GM18907 (cell line): ENCODE data around the gene ST6GALNAC6.

Experiments used
- ATAC-seq: cut with Tn5 transposase; IDR thresholded peaks from one replicate; pipeline ENCODE4 v1.9.1; 2021; ENCODE audit warnings: mild to moderate bottlenecking, moderate library complexity; ENCODE audit not compliant: unreplicated experiment

The ST6GALNAC6 gene, protein sequence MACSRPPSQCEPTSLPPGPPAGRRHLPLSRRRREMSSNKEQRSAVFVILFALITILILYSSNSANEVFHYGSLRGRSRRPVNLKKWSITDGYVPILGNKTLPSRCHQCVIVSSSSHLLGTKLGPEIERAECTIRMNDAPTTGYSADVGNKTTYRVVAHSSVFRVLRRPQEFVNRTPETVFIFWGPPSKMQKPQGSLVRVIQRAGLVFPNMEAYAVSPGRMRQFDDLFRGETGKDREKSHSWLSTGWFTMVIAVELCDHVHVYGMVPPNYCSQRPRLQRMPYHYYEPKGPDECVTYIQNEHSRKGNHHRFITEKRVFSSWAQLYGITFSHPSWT

DNA sequence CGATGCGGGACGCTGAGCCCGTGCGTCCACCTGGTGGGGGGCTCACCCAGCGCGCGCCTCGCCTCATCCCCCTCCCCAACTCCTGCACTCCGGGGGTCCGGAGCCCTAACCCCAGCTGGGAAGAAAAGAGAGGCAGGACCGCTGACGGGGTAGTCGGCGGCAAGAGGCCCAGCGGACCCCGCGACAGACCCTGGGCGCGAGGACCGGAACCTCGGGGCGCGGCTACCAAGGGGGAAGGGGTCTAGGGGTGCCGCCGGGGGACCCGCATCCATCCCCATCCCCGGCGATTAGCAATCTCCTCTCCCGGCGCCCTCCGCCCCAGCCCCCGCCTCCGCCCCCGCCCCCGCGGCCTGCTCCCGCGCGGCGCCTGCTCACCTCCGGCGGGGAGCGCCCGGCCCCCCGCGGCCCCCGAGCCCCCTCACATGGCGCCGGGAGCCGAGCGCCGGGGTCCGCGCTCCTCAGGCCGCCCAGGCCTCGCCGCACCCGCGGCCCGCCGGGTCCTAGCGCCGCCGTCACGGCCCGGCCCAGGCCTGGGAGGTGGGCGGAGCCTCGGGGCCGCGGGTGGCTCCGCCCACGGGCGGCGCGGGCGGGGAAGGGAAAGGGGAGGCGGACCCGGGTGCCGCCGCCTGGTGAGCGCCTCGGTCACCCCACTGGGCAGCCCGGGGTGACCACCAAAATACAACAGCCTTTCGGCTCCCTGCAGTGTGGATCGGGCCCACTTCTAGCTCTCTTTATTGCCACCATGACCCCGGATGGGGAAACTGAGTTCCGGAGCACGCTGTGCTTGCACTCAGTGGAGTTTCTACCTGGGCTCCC is at the start of gene ST6GALNAC6:
ST6GALNAC6 (minus strand) TSS at position 476 of the 816 bp plus-strand sequence. CDS start 1,622 bp downstream, outside the sequence.
- ATAC-seq = peak; percentile 43

DNA sequence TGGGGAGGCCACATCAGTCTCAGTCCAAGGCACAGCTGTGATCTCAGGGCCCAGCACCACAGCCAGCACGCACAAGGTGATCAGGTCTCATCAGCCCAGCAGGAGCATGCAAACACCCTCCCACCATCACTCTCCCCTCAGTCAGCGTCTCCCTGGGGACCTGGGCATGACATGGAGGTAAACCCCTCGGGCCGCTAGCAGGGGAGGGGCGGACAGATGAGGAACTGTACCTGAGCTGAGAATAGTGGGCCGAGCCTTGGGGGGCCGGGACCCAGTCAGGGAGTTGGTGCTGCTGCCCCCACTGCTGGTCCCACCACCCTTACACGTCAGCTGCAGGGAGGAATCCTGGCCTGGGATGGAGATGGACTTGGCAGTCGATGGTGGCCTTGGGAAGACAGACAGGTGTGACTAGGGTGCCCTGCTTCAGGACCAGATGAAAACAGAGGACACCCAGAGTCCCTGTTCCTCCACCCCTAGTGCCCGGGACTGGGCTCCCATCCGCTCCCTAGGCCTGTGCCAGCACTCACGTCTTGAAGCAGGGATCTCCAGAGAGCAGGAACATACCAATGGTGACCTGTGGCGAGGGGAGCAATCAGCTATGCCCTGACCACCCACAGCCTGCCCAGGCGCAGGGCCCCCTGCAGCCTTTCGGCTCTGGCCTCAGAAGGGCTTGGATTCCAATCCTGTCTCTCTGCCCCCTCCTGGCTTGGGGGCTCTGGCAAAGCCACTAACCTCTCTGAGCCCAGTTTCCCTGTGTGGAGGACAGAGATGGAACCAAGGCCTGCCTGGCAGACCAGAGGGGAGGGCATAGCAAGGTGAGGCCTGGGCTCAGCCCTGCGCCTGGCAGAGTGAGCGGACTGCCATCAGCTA is 48.7 kb upstream of the ST6GALNAC6 start:
- ATAC-seq = no peak

DNA sequence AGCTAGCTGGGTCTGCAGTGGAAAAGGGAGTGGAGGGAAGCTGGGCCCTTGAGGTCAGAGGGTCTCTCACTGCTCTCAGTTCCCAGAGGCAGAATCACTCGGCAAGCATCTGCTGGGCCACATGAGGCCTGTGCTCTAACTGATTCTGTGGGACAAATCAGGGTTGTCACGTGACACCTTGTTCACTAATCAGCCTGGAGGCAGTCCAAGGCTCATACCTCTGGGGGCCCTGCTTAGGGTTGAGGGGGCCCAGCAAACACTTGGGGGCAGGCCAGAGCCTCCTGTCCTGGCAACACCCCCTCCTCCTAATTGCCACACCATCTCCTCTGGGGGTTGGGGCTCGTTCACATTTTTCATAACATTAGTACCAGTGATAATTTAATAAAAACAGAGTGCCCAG is 47.3 kb upstream of the ST6GALNAC6 start:
- ATAC-seq = no peak

DNA sequence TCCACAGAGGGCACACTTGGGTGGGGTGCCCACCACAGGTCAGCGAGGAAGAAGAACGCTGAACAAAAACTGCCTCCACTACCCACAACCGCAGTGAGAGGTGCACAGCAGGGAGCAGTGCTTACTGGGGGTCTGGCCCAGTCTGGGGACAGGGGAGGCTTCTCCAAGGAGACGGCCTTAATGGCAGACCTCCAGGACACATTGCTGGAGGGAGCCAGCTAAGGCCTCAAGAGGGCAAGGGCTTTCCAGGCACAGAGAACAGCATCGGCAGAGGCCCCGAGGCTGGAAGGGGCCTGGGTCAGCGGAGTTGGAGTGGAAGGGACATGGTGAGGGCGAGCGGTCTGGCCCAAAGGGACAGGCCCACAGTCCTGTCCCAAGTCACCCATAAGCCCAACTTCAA is 46.5 kb upstream of the ST6GALNAC6 start:
- no peak for ATAC-seq

DNA sequence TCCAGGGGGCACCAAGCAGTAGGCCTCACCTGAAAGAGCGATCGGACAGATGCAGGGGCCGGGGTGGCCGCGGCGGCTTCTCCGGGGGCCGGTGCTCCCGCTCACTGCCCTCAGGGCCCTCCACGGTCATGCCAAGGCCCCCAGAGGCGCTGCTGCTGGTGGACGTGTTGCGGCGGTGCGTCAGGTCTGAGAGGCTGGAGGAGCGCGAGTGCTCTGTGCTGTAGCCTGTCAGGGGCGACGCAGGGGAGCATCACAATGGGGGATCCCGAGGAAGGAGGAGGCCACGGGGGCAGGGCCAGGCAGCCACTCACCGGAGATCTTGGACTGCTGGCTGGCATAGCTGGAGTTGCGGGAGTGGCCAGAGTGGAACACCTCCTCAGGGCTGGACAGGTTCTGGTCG is 45.9 kb upstream of the ST6GALNAC6 start:
- ATAC-seq = no peak

DNA sequence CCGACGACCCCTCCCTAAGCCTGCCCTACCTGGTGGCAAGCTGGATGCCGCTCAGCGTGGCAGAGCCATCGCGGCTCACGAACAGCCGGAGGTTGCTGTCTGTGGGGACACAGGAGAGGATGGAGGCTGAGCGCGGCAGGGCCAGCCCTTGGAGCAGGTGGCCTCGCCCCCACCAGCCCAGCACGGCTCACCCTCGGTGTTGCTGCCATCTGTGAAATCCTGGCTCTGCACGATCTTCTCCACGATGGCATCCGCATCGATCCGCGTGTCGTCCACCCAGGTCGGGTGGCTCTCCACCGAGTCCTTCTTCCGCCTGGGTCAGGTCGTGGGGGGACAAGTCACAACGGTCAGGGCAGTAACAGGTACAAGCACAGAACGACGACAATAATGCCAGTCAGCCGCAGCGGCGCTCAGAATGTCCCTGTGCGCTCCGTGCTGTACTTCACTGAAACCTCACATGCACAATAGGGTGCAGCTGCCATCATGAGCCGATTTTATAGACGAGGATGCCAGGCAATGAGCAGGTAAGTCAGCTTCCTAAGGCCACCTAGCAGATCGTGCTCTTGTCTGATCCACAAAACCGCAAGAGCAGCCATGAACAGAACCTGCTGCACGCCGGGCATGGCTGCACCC is 45.3 kb upstream of the ST6GALNAC6 start:
- no peak for ATAC-seq

DNA sequence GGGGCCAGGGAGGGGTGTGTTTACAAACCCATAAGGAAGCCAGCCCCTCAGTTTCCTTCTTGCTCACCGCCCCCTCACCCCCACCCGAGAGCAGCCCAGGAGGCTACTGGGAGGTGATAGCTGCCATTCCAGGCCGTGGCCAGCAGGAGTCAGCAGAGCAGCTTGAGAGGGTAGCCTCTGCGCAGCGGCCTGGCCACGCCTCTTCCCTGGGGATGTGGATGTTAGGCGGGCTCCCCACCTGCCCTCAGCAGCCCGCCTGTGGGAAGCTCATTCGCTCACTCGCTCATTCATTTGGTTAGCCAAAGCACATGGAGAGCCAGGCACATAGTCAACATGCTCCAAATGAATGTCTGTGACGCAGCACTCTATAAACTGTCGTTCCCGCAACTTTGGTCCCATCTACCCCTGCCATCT is 44.3 kb upstream of the ST6GALNAC6 start:
- peak; percentile 40 for ATAC-seq

DNA sequence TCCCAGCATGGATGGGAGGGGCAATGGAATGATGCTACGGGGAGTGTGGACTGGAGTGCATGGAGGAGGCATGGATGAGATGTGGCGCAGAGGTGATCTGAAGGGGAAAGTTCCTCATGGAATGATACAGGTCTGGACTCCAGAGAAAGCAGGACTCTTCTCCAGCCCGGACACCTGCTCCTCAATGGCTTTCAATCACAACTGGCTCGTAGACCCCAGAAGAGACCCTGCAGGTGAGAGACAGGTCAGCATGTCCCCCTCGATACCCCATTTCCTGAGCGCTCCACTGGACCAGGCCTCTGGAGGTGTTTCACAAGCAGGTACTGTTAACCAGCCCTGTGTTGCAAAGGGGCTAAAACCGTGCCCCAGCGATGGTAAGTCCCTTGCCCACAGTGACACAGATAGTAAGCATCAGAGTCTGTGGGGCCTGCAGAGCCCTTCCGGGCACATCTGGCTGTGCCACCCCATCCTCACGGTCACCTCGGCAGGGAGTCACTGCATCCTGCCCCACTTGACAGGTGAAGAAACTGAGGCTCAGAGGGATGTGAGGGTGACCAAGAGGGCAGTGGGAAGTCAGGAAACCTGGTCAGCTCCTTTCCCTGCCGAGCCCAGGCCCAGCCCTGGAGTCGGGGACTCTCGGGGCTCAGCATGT is 43.7 kb upstream of the ST6GALNAC6 start:
- no peak for ATAC-seq

DNA sequence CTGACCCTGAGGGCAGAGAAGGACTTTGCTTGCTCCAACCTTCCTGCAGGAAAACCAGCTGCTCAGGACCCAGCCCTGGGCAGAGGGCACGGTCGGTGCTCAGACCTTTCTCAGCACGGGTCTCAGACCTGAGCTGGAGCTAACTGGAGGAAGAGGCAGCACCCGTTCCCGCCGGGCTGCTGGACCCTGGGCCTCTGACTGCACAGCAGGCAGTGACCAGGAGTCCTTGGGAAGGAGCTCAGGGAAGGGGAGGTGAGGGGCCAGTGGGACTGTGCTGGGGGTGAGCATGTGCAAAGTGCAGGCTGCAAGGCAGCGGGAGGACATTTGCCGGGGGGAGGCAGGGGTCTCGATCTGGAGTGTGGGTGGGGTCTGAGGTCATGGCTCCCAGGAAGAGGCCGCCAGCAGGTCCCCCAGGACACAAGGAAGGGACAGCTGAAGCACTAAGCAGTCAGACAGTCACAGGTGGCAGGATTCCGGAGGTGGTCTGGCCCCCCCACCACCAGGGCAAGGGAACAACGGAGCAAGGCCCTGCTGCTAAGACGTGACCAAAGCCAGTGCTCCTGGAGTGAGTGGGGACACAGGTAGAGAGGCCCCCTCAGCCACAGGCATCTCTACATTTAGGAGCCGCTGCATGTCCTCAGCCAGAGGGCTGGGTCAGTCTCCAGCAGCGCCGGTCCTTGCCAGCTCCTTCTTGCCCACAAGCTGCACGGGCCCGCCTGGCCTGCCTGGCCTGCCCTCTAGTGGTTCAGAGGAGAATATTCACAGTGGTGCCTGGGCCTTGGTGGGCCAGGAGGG is 43.0 kb upstream of the ST6GALNAC6 start:
- ATAC-seq = no peak

DNA sequence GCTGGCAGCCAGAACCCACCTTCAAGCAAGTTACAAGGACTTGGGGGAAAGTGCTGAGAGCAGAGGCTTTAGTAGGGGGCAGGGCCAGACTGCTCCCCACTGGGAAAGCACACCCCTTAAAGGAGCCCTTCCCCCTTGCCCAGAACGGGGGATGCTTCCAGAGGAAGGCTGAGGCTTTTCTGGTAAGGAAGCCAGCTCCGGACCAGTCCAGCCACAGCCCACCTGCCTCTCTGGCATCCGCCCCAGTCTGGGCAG is 42.5 kb upstream of the ST6GALNAC6 start:
- ATAC-seq = no peak

DNA sequence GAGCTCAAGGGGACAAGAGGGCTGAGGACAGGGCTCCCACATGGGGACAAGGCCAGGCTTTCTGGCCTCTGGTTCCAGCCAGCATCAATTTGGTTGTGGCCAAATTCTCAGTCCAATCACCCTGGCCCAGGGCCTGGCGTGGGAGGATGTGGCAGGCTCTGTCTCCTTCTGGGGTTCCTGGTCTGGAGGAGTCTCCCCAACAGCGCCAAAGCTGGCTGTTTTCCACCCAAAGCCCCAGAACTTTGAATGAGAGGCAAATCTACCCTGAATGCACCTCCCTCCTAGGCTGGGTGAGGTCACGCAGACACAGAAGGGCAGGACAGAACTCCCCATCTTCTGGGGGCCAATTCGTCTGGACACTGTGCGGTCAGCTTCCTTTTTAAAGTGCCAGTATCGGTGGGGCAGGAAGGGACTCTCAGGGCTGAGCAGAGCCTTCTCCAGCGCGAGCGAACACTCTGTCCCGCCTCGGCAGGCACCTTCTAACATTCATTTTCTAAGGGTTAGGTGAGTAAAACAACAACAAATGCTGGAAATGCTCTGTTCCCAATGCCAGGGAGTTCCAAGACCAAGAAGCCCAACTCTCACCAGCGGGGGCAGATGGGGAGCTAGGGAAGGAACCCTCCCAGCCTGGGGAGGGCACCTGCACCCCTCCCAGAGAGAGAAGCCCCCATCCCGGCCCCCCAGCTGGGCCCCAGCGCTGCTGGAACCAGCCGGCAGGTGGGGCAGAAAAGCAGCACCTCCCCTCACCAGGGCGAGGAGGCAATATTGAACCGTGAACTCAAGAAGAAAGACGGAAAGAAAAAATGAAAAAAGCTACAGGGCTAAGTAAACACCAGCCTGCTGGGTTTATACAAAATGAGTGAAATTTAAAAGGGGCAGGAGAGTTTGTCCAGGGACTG is 41.9 kb upstream of the ST6GALNAC6 start:
- ATAC-seq = no peak

DNA sequence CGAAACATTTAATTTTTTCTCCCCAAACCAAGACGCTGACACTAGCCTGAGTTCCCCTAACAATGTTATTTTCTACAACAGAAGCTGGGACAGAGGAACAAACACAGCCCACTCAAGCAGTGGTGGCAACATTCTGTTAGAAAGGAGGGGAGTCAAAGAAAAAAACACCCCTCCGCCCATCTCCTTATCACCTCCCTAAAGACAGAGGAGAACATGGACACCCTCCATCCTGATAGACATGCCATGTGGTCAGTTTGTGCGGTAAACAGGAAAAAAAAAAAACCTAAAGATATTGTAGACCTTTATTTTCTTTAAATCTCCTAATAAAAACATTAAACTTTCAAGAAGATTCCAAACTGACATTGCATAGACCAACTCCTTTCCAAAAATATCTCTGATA is 41.2 kb upstream of the ST6GALNAC6 start:
- no peak for ATAC-seq

DNA sequence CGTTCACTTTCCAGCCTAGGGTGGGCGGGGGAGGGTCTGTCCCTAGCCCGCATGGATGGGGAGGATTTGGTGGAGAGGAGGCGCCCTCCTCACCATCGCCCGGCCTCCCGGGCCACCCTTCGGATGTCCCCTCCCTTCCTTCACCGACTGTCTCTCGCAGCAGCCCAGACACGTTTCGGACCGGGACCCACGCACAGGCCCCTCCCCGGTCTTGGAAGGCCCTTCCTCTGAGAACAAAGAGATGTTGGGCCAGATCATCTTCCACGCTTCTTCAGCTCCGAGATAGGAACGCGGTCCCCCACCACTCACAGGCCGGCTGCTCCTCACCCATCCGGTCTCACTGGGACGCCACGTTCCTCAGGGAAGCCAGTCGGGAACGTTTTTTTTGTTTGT is 38.9 kb upstream of the ST6GALNAC6 start:
- ATAC-seq = no peak

DNA sequence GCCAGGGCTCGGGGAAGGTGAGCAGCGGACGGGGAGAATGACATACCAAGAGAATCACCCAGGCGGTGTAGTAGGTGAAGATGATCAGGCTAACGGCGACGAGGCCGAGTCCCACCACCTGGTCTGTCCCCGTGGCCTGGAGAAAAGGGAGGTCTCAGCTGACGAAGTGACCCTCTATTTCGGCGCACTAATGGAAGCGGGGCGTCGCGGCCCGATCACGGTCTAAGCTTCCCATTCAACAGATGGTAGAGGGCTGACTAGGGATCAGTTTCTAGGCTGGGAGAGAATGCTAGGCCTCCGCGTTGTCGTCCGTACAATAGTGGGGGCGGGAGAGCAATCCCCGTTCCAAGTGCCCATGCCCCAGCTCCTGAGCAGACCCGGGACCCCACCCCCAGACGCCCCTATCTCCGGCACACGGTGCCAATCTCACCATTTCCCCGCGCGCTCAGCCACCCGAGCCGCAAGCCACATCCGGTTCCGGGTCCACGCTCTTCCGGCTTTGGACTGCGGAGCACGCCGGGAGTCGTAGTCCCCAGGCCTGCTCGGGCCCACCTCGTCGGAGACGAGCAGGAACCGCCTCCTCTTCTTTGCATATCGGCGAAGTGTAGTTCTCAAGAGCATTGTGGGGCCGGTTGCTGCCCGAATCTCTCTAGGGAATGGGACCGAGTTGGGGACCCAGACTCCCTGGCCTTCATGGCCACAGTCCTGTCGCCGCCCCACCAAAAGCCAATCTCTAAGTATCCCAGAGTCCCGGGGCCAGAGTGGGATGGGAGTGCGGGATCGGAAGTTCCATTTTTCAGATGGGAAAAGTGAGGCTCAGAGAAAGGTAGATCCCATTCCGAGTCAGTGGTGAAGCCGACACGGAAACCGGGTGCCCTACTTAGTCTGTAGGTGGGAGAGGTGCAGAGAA is 38.2 kb upstream of the ST6GALNAC6 start, which contains the start of gene DPM2:
DPM2 (minus strand) TSS at position 467 of the 910 bp plus-strand sequence; CDS start at position 433, 34 bp downstream.
- ATAC-seq = peak; percentile 89

DNA sequence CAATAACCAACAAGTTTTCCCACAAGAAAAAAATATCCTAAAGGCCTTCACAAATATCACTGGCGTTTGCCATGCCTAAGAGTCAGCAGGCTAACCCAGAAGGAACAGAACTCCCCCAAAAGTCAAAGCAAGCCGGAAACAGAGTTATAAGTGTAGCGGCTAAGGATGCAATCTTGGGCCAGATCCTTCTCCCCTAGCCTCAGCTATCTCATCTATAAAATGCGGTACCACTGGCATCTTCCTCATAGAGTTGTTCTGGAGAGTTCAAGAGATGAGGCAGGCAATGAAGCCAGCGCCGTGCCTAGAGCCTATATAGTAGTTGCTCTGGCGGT is 37.6 kb upstream of the ST6GALNAC6 start:
- ATAC-seq = no peak

DNA sequence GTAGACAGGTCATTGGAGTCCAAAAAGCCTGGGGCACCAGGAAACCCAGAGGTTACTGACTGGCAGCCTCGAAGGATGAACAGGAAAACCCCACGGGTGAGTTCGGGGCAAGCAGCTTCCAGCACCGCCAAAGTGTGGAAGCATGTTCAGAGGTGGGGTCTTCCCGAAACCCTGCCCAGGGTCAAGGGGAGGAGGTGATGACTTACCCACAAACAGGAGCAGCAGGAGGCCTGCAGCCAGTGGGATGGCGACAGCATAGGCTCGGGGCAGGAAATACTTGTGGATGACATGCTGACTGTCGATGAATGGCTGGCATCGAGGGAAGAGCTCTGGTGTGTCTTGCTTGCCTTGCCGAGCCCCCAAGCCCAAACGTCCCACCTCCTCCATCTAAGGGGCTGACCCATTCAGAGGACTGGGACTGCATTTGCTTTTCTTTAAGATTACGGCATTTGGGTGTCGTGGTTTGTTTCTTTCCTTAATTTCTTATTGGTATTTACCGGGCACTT is 37.0 kb upstream of the ST6GALNAC6 start:
- no peak for ATAC-seq

DNA sequence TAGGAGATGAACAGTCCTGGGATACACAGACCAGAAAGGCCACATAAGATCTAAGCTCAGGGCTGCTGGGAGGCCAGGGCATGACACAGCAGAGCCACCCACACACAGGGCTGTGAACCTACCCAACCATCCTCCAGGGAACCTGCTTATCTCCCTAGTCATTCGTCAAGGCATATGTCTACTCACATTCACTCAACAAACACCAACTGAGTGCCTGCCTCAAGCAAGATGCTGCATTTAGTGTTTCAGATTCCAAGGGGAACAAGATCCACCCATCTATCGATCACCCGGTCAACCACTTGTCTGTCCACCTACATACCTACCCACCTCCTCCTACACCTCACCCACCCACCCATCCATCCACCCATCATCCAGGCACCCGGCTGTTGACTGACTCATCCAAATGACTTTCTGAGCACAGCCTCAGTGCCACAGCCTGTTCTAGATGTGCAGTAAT is 36.4 kb upstream of the ST6GALNAC6 start:
- ATAC-seq = no peak
